HG02852 (cell line): ENCODE results near the gene SLC40A1.

Source experiments
- ATAC-seq: cut with Tn5 transposase; IDR thresholded peaks from one replicate; pipeline ENCODE4 v1.9.1; 2021; ENCODE audit warnings: mild to moderate bottlenecking, moderate library complexity; ENCODE audit not compliant: unreplicated experiment

SLC40A1 gene

DNA sequence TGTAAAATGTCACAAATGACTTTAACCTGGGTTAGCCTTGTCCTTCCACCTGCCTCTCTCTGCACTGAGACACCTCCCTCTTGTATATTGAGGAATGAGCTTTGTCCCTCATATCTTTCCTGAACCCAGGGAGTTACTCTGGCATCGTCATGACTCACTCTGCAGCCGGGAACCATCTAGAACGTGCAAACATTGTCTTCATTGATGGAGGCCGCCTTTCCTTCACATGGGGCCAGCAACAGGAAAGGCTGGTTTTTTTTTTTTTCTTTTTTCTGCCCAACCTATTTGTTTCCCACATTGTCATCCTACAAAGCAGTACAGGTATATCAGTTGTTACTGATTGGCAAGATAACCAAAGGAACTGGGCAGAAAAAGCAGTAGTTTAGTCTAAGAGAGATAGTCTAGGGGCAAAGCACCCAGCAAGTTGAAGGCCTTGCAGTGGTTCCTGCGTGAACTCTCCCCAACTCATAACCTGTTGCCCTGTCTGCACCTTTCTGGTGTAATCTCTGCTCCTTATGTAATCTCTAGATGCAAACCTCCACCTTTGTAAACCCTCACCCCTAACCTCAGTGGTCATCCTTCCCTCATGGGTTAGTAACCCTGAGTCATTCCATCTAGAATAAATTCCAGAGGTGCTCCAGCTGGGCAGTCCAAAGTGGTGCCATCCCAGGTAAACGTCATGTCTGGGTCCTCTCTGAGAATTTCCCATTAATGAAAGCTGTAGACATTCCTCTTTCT is 38.3 kb downstream of the SLC40A1 start:
- ATAC-seq = no peak

GRCh38 chr2:189541591-189541990 is 39.0 kb downstream of the SLC40A1 start:
- no peak for ATAC-seq

- ATAC-seq = no peak
Observed at GRCh38 chr2:189540551-189540950, 40.0 kb downstream of the SLC40A1 start.

- ATAC-seq = no peak
Observed at GRCh38 chr2:189538402-189538801, 42.2 kb downstream of the SLC40A1 start.

GRCh38 chr2:189536830-189537229 is 43.8 kb downstream of the SLC40A1 start:
- ATAC-seq = no peak

DNA sequence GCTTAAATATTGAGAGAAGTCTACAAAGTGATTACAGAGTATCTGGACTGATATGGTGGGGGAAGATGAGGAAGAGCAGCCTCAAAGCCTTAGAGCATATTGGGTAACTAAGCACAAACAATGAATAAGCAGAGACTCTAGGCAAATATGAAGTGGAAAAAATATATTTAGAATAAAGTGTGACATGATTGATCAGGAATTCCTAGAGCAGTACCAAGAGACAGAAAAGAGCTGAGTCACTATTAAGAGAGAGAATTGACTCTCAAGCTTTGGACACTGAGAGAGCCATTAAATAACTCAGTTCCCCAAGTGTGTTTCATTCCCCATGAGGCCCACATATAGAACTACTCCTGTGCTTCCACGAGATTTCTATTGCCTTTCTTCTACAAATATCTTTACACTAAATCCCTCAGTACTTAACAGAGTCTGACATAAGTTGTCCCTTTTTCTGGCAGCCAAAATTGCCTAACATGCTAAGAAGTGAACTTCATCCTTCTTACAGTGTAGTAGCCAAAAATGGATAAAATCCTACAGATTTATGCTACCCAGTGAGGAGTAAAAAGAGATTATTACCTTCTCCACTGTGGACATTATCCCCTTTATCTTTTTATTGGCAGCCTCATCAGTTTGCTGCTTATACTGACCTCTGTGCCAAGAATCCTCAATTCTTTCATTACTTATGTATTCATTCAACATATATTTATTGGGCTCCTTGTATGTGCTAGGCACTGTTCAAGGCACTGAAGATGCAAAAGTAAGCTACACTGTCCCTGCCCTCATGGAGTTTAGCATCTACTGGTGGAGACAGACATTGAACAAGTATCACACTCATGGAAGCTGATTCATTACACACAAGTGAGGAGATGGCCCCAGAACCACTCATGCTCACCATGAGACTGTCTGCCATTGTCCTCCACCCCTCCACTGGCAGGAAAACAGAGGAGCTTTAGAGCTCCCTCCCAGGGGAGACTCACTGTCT is 45.4 kb downstream of the SLC40A1 start:
- no peak for ATAC-seq

DNA sequence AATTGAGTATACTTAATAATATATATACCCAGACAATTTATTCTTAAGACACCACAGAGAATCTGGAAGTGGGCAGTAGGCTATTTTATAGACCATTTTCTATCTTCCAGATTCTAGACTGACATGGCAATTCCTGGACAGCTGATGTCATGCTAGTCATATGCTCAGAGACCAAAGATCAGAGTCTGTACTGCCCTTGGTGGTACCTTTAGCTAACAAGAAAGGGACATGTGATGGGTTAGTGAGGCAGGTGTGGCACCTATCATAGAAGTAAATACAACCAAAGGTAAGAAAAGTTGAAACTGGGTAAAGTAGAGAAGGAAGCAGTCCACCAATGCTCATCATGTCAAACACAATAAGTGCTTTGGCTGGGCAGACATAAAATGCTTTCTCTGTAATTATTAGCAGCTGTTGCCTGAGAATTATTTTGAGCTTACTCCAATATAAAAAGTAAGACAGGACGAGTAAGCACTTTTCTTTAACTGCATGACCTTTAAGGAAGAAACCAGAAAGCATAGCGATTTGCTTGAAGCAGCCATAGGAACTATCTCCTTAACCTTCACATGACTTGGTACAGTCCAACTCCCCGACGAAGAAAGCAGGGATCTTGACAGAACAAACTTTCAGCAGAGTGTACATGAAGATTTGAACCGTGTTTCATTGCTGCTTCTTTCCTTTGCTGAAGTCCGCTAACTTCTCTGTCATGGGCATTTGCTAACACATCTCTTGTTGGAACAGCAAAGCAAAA is 47.1 kb downstream of the SLC40A1 start:
- no peak for ATAC-seq

DNA sequence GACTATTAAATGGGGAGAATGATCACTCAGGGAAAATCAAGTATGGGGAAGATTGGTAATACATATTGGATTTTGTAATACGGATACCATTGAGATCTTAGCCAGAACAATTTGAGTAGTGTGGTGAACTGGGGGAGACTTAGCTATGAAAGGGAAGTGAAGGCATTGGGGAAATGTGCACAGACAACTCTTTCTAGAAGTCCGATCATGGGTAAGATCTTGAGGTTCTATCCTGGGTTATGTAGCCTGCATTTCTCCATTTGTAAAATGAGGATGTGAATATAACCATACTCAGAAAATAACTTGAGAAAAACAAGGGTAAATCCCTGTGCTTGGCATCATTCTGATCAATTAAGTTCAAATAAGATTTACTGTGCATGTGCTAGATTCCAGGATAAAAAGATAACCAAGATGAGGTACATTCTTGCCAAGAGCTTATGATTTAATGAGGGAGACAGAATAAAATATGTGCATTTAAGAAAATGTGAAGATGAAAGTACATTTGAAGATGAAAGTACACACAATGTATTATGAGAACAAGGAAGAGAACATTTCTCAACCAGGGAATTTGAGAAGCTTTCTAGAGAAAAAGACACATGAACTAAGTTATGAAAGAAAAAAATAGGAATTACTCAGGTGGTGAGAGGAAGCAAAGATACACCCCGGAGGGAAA is 49.5 kb downstream of the SLC40A1 start:
- ATAC-seq = no peak

DNA sequence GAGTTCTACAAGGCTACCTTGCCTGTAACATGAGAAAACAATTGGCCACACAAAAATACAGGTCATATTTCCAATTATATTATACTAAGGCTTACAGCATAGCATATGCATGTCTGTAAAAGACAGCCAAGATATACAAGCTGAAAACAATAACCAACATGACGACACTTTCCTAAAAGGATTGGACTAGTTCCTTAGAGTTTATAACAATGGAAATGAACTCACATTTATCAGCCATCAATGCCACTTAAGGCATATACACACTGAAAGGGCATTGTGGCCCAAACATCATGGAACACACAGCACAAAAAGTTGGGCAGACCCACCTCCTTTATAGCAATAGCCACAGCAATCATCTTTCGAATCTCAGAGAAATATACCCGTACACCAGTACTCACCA is 52.0 kb downstream of the SLC40A1 start:
- no peak for ATAC-seq

GRCh38 chr2:189527812-189528592 is 52.6 kb downstream of the SLC40A1 start:
- no peak for ATAC-seq

DNA sequence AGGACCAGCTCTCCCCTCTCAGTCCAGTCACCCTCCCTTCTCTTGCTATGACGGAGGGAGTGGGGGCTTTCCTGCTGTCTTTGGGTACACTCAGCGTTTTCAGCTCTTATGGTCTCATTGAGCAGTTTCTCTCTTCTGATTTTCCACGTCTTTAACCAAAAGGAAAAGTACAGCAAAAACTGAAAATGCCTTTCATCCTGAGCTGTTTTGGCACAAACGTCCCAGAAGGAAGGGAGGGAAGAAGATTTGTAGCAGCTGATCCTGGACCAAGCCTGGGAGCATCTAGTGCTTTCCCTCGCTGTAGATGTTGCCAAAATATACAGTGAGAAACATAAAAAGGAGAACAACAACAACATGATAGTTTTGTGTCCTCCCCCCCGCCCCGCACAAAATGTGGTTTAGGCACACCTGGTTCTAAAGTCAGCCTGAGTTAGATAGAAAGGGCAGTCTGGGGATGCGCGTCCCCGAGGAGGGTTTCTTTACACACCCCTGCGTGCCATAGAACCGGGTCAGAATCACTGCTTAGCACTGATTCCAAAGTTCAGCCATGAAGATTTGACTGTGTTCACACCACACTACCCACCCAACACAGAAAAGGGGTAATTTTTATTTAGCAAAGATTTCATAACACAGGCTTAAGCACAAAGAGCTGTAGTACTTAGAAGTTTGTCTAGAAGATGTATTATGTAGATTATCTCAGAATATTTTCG is 53.4 kb downstream of the SLC40A1 start:
- no peak for ATAC-seq

DNA sequence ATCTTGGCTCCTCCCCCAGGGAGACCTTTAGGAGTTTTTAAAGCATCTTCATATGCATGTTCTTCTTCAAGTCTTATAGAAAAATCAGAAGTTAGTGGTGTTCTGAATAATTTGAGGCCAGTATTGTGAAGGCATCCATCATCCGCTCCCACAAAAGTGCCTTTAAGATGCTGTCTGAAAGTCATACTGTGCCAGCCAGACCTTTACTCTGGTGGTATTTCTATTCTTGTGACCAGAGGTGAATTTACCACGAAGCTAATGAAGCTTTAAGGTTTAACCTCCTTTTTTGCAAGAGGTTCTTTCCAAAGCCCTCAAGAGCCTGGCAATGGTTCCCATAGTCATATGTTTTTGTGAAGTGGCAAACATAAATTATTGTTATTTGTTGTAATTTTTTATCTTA is 54.3 kb downstream of the SLC40A1 start:
- no peak for ATAC-seq

- no peak for ATAC-seq
Observed at GRCh38 chr2:189524746-189525145, 55.8 kb downstream of the SLC40A1 start.

DNA sequence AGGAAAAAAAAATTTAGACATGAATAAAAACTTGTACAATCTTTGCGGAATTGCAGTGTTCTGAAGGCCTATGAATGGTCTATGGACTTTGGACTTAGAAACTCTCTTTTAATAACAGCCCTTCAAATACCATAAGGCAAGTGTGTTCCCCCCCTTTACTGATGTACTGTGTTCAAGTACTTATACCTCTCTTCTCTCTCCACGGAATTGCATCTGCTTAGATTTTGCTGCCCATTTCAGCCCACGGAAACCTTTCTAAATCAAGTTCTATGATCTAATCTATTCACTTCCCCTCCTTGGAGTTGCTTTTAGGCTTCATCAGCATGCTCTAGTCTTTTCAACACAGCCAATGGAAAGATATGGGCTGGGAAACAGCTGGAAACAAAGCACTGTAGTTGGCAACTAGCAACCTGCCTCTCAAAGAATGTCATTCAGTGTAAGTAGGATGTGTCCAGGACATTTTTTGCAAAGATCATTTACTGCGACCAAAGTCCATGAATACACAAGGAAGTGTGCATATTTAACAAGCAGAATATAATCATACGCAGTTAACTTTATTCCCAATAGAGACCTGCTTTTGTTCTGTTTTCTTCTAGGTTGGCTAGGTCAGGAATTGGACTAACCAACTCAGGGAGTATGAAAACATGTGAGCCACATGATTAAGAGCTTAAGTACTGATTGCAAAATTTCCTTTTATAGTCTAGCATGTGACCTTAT is 58.0 kb downstream of the SLC40A1 start:
- no peak for ATAC-seq

DNA sequence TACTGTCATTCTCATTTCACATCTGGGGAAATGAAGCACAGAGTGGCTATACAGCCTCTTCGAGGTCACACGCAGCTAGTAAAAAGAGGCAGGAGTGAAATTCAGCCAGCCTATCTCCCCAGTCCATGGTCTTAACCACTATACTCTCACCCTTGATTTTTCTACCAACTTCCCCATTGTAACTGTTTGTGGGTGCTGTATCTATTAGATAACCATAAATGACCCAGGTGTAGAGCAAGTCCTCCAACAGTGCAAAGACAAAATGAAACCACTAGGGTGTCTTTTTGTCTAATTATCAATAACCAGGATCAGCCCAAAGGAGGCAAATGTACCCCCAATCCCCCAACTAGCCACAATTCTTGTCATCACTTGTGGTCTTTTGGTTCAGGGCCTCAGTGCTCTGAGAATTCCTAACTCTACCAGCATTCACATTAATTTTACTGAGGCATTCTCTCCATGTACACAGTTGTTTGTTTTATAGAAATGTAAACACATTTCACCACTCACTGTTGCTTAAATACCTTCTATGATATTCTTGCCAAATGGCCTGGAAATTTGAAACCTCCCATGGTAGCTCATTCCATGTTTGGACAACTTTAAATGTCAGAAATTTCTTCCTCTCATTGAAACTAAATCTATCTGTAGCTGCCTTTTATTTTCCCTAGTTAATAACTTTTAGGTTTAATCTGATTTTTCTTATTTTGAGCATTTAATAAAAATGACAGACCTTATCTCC is 58.7 kb downstream of the SLC40A1 start:
- peak; percentile 61 for ATAC-seq

- ATAC-seq = no peak
Observed at GRCh38 chr2:189519631-189520387, 60.8 kb downstream of the SLC40A1 start.

DNA sequence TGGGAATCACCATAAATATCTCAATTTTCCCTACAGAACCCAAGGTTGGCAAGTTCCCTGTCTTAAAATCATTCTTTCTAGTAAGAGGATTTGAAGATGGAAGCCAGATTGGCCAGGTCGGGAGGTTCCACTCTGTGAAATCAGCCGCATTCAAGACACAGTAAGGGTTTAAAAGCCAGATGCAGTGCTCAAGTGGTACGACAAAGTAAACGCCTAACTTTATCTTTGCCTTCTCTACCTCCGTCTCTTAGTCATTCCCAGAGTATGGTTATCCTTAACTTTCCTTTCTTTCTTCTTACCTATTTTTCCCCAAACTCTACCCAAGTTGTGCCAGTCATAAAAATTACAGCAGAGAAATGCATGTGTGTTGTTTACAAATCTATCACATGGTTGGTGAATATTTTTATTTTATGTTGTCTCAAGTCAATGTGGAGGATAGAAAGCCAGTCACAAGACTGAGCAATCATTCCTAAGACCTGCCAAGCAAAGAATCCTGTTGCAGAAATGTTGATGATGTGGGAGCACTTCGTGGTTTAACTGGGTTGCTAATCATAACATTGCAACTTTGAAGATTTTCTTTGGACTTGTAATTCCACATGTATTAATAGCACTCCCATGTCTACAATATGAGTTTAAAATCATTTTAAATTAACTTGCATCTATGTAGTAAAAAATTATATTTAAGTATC is 62.6 kb downstream of the SLC40A1 start:
- ATAC-seq = no peak
